ENCODE data around the gene HEBP2.

Gene HEBP2

GRCh38 chr6:138397128-138398122 lies 6.6 kb upstream of the HEBP2 start:
- DNase-seq (ENCODE audit: low read depth) = no peak

DNA sequence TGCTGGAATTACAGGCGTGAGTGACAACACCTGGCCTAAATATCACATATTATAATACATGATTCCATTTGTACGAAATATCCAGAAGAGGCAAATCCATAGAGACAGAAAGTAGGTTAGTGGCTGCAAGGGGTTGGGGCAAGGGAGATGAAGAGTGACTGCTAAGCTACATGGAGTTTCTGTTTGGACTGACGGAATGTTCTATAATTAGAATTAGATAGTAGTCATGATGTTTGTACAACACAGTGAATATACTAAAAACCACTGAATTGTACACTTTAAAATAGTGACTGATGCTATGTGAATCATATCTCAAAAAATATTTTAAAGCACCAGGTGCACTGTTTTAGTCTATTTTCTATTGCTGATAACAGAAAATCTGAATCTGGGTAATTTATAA lies 3.7 kb upstream of the HEBP2 start:
- DNase-seq (ENCODE audit: low read depth) = no peak

DNA sequence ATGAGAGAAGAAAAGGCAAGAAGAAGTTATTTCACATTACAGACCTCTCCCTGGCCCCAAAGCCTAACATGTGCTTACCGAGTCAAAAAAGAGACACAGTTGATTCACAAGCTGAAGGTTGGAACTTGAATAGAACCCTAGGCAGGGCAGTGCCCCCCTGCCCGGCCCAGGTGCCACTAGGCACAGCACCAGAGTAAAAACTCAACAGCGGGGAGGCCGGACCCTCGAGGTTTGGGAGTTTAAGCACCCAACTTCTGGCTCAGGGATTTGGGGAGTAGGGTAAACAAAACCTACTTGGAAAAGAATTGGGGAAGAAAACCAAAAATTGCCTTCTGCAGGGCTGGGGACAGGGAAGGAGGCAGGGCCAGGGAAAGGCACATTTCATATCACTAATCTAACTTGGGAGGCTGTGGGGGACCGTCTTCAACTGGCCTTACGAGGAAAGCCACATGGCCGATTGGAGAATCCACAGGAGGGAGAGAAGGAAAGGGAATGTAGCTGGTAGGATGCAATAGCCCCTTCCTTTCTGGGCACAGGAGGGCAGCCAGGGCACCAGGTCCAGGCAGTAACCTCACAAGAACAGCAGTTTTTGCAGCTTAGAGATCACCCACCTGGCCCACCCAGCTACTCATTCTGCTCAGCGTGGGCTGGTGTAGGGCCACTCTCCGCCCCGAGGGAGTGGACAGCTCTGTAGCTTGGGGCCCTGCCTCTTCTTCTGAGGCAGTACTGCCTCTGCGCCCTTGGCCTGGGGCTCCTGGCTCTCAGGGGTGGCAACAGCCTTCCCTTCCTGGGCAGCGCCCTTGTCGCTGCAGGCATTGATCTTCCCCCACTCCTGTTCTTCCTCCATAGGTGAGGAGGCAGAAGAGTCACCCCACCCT lies 1.8 kb upstream of the HEBP2 start:
- DNase-seq (ENCODE audit: low read depth) = no peak

- no peak for DNase-seq (ENCODE audit: low read depth)
Observed at GRCh38 chr6:138402838-138403187, 1.2 kb upstream of the HEBP2 start.

GRCh38 chr6:138403324-138403800 lies 661 bp upstream of the HEBP2 start:
- no peak for DNase-seq (ENCODE audit: low read depth)

DNA sequence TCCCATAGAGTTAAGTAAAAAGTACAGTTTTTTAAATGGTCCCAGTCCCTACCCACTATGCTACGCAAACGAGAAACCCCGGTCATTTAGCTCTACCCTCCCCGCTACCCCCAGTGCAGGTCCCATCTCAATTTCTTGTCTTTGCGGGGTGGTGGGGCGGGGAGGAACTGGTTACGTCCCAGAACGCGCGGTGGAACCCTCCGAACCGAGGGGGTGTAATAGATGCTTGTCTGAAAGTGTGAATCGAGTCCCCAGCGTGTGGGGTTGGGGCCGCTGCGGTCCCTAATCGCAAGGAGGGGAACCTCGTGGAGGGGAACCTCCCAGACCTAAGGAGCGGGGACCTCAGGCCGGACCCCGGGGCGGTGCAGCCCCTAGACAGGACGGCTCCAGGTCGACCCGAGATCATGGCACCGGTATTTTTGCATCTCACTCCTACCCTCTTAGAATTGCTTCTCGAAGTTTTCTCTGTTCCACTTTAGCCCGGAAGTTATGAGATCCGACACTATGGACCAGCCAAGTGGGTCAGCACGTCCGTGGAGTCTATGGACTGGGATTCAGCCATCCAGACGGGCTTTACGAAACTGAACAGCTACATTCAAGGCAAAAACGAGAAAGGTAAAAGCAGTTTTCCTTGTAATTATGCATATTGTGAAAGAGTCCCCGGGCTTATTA lies 779 bp downstream of the HEBP2 start:
- DNase-seq (ENCODE audit: low read depth) = no peak

DNA sequence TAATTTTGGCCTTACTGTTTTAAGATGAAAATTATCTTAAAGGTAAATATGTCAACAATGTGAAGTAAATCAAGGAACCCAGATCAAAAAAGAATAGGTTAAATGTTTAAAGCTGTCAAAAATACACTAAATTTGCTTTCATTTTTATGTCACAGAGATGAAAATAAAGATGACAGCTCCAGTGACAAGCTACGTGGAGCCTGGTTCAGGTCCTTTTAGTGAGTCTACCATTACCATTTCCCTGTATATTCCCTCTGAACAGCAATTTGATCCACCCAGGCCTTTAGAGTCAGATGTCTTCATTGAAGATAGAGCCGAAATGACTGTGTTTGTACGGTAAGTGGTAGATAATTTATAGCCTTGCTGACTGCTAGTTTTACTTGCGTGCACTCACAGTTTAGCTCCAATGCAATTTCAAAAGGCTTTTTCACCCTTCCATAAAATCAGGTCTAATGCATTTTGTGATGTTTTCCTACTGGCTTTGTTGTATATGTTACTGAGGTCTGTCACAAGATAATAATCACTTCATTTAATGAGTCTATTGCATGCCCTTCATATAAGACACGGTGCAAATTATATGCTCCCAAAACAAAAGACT lies 1.9 kb downstream of the HEBP2 start:
- DNase-seq (ENCODE audit: low read depth) = no peak

DNA sequence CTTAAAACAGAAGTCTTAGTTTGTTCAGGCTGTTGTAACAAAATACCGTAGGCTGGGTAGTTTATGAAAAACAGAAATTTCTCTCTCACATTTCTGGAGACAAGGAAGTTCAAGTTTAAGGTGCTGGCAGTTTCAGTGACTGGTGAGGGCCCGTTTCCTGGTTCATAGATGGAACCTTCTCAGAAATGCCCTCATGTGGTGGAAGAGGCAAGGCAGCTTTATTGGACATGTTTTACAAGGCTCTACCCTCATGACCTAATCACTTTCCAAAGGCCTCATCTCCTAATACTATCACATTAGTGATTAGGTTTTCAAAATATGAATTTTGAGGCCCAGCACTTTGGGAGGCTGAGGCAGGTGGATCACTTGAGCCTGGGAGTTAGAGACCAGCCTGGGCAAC lies 2.4 kb downstream of the HEBP2 start:
- no peak for DNase-seq (ENCODE audit: low read depth)

DNA sequence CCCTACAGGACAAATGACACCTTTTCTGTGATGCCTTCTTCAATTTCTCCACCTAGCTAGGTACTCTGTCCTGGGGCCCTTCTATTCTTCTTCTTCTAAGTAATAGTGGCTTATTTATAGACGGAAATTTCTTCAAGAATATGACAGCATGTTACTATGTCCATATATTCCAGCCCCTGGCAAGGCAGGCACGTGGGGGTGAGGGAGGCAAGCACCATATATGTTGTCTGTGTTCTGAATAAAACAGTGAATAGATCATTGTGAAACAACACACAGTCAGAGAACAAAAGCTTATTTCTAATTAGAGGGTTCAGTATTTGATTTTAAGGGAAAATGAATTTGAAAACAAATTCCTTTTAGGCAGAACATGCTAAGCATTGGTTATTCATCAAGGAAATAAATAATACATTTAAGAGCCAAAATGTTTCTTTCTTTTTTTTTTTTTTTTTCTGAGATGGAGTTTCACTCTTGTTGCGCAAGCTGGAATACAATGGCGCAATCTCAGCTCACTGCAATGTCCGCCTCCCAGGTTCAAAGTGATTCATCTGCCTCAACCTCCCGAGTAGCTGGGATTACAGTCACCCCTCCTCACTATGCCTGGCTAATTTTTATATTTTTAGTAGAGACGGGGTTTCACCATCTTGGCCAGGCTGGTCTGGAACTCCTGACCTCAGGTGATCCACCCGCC lies 6.2 kb downstream of the HEBP2 start:
- peak; percentile 31 for DNase-seq (ENCODE audit: low read depth)

DNA sequence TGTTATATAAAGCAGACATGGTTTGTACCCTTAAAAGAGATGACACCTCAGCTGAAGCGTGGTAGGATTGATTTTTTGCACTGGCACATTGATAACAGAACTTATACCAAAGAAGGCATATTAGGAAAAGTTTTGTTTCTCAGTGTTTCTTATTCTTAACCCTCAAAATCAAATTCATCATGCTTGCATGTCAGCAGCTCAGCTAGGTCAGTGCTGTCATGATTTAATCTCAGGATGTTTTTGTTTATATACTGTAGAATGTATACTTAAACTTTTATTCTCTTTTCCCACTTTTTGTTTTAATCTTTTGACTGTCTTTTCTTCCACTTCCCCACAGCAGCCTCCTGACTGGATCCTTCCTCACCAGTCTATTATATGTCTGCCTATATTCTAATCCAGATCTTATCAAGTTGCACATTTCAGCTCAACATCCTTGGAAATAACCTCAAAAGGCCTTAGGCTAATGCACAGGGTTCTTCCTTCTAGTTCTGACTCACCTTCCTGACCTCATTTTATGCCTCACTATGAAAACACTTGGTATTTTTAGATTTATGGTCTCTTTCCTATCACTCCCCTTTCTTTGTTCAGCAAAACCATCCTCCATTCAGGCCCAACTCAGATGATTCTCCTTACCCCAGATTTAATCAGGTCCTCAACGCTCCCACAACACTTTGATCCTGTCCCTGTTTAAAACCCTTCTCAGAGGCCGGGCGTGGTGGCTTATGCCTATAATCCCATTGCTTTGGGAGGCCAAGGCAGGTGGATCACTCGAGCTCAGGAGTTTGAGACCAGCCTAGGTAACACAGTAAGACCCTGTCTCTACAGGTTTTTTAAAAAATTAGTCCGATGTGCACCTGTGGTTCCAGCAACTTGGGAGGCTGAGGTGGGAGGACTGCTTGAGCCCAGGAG lies 7.2 kb downstream of the HEBP2 start:
- no peak for DNase-seq (ENCODE audit: low read depth)

- no peak for DNase-seq (ENCODE audit: low read depth)
Observed at GRCh38 chr6:138415125-138415524, 11.1 kb downstream of the HEBP2 start.

DNA sequence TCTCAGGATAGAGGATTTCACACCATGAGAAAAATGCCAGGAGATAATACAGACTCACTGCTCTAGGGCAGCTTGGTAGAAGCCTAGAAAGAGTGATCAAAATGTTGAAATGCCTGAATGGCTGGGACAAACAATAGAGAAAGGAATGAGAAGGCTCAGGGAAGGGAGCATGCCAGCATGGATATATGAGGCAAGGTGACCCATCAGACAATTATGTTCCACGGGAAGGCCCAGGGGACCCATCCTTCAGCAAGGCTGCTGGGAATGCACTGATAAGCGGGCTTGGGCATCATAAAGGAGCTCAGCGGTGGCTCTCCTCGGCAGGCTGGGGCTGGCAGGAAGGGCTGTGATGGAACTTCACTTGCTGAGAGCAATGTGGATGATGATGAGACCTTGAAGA lies 12.2 kb downstream of the HEBP2 start:
- no peak for DNase-seq (ENCODE audit: low read depth)

- DNase-seq (ENCODE audit: low read depth) = no peak
Observed at GRCh38 chr6:138417493-138418117, 13.6 kb downstream of the HEBP2 start.

DNA sequence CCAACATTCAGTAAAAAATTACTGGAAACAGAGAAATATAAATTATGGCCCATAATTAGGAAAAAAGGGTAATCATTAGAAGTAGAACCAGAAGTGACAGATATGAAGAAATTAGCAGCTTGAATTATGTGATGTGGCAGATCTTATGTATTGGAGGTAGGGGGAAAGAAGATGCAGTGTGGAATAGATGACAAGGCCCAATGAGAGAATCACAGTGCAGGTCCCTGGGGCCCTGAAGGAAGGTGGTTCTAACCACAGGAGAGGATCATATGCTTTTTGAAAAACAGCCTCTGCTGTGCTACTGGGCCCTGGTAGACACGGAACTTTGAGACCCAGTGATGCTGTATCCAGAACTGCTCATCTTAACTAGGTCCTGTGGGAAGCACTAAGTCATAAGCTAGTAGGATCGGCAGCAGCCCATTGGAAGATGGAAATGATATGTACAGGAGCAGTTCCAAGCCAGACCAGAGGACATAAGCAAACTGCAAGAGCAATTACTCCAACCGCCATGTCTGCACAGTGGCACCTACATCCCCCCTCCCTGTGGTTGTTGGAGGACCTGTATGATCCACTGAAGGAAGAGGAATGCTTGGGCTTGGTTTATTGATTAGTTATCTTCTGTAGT lies 14.2 kb downstream of the HEBP2 start:
- DNase-seq (ENCODE audit: low read depth) = no peak

DNA sequence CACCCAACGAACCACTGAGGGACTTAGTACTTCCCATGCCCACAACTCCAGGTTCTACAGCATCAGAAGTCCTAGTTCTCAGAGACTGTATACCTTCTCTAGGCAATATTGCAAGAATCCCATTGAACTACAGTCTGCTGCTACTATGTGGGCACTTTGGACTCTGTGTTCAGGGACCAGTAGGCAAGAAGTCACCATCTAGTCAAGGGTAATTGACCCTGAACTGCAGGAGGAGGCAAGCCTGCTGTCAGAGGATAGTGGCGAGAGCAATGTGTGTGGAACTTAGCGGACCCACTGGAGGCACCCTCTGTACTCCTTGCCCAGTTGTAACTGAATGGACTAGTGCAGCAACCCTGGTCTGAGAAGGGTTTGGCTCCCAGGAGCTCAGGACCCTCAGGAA lies 15.7 kb downstream of the HEBP2 start:
- DNase-seq (ENCODE audit: low read depth) = no peak

DNA sequence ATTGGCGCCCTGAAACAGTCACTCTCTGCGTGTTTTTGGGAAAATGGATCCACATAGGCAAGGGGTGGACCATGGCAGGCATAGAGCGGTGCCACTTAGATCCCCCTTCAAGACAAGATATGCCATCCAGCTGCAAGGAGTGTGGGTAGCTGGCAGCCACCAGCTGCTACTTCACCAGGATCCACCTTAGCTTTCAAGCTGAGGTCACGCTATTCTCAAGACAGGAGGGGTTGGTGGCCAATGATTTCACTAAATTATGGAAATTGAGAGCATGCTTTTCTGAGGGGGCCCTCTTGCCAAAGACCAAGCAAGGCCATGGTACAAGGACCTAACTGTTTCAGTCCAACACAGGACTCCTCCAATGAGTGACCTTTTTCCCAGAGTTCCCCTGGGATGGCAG lies 16.3 kb downstream of the HEBP2 start:
- DNase-seq (ENCODE audit: low read depth) = no peak

- DNase-seq (ENCODE audit: low read depth) = no peak
Observed at GRCh38 chr6:138421089-138421488, 17.1 kb downstream of the HEBP2 start.

GRCh38 chr6:138421608-138422007 lies 17.6 kb downstream of the HEBP2 start:
- no peak for DNase-seq (ENCODE audit: low read depth)

- no peak for DNase-seq (ENCODE audit: low read depth)
Observed at GRCh38 chr6:138422861-138423260, 18.8 kb downstream of the HEBP2 start.

Data from GM04504 (cell line).